T-helper 1 cell treated with Interleukin-12 subunit alpha and Interleukin-12 subunit beta and Interleukin-4 antibody, amounts not matched to agents 30 ng/mL and 1 ng/mL, for 36 hours (primary cell): ENCODE data around the gene TIAL1. TPM values are rescaled to one million over a fixed set of nuclear protein-coding genes. Genes with fewer than 3 reads are reported as not detected.
"Not testable (repeated sequence)": the region's sequence is repeated elsewhere in the genome, so short reads cannot be mapped to it uniquely, and the experiment has no call there.

Experiments
- intact Hi-C: fragments of 100-400 bp; cut with micrococcal nuclease; formaldehyde crosslinking; loops from one replicate; pipeline ENCODE4 v1.15.1; 2024
- total RNA-seq: library from RNA; stranded (reverse); gene quantifications from 2 replicates; pipeline ENCODE4 v1.2.3, GENCODE V29; 2022

Gene TIAL1, protein sequence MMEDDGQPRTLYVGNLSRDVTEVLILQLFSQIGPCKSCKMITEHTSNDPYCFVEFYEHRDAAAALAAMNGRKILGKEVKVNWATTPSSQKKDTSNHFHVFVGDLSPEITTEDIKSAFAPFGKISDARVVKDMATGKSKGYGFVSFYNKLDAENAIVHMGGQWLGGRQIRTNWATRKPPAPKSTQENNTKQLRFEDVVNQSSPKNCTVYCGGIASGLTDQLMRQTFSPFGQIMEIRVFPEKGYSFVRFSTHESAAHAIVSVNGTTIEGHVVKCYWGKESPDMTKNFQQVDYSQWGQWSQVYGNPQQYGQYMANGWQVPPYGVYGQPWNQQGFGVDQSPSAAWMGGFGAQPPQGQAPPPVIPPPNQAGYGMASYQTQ
- 164 and 176 TPM in 2 replicates for total RNA-seq

DNA sequence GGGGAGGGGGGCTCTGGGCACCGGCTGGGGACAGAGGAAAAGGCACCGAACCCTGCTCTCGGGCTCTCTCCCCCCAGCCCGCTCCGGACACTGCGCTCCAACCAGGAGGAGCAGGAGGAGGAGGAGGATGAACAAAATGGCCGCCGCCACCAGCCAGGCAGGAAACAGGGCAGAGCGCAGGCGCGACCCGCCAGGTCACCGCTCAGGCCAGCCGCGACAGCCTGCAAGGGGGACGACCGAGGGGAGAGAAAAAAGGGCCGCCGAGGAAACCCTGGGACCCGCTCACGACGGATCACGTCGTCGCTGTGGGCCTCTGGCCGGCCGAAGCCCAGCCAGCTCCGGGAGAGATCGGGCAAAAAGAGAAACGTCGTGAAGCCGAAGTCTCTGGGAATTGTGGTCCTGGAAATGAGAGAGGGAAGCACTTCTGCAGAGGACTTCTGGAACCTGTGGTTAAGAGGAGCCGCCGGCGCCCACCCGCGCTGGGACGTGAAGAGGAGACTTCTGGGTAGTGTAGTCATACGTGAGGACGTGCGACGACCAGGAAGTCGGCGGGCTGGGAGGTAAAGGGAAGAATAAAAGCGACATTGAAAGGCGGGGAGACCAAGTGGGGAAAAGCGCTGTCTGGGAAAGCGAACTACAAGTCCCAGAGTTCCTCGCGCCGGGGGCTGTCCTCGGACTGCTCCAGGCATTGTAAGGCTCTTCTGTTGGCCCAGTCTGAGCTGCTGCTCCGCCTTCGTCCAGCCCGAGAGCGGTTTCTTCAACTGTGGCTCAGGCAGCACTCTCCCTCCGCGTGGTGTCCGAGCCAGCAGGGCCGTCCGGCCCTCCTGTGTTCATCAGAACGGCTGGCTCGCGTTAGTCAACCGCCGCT, at the start of gene TIAL1:
Gene TIAL1, minus strand, starts transcription at position 428 of the 868 bp plus-strand sequence. CDS start 499 bp downstream, outside the sequence.
- intact Hi-C loops = loop anchor here (1.0 to 5.0 kb wide), 21 partner anchors 21 to 1254 kb away; partner anchors contain the start of genes CACUL1, DENND10, EIF3A and FAM204A

DNA sequence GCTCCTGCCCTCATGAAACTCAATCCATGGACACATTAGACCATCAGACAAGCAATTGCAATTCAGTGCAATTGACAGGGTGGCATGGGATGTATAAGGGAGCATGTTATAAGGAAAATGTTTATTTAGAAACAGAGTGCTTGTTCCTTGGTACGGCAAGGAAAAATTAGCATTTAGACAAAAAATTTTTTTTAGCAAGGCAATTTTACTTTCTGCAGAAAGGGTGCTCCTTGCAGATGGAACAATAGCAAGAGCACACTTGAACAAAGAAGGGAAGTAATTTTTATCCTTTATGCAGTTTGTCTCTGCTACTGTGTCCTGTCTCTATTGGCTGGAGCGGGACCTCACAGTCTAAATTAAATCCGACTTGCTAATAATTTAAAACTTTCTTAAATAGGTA, 48.2 kb upstream of the TIAL1 start:
- intact Hi-C loops = no loop called here

DNA sequence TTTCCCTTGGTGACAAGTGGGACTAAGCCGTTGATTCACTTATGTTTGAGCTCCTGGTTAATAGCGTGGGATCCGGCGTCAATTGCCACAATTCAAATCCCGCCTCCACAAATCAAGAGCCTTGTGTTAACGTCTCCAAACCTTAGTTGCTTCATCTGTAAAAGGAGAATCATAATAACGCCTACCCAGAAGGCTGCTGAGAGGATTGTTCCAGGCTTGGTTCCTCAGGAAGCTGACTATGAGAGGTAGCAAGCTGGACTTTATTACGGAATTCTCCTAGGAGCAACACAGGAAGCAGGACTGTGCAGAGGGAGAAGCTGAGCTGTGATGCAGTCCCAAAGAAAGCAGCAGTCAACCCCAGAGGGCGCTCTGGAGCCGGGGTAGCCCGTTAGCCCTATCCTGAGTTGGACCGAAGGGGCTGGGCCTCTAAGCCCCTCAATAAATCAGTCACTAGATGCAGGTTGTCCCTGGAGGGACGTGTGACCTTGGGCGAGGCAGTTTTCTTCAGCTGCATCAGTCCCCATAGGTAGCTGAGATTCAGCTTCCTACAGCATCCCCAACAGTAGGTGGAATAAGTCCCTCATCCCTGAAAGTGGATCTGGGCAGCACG, 47.5 kb upstream of the TIAL1 start:
- intact Hi-C loops = no loop called here

DNA sequence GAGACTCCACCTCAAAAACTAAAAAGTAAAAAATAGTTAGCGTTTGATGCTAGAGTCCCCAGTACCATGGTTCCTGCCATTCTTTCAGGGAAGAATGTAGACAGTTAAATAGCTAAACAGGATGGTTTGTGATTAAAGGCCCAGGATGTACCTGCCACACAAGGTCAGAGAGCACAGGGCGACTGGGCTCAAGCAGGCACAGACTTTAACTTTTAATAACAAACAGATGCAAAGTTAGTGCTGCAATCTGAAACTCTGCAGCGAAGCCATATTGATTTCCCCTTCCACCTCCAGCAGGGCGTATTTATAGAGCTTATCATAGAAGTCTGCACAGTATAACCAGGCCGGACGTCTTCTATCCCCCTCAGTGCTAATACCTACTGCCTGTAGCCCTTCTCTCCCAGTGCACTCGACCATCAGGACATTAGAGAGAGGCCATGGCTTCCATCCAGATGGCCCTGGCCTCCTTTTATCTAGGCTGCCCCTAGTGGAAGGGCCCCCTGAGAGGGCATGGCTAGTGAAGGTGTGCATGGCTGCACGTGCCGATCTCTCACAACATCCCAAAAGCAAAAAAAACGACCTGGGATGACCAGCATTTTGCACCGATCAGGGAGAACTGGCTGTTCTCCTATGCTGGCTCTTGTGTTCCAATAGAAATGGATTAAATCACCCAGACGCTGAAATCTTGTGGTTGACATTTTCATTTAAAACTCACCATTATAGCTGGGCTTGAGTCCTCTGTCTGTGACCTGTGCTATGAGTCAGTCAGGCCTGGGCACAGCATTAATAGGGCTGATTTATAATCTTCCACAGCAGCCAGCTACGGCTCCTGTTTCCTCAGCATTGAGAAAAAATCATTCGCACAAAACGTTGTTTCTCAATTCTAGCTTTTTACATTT, 46.8 kb upstream of the TIAL1 start:
- intact Hi-C loops = no loop called here

DNA sequence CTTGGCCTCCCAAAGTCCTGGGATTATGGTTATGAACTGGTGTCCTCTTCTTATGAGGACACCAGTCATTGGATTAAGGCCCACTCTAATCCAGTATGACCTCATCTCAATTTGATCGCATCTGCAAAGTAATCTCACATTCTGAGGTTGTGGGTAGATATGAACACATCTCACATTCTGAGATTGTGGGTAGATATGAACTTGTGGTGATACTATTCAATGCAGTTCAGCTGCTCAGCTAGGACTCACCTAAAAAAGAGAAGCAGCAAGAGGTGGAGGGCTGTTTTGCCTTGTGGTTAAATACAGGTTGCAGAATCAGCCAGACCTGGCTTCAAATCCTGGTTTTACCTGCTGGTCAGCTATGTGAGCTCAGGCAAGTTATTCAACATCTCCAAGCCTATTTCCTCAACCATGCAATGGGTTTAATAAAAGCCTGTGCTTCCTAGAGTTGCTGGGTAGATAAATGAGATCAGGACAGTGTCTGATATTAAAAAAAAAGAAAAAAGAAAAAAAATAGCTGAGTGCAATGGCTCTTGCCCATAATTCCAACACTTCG, 45.9 kb upstream of the TIAL1 start:
- intact Hi-C loops = no loop called here

DNA sequence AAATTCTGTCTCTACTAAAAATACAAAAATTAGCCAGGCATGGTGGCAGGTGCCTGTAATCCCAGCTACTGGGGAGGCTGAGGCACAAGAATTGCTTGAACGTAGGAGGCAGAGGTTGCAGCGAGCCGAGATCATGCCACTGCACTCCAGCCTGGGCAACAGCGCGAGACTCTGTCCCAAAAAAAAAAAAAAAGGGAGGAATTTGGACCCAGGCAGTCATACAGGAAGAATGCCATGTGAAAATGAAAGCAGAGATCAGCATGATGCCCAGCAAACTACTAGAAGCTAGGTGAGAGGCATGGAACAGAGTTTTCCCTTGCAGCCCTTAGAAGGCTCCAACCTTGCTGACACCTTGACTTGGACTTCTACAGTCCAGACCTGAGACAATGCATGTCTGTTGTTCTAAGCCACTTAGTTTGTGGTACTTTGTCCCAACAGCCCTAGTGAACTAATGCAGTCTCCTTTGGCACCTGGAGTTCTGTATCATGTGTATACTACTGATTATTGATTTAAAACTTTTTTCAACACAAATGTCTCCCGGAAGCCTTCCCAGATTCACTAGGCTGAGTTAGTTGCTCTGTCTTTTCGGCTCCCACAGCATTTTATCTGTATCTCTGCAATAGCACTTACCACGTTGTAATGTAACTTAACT, 44.2 kb upstream of the TIAL1 start:
- intact Hi-C loops = no loop called here

DNA sequence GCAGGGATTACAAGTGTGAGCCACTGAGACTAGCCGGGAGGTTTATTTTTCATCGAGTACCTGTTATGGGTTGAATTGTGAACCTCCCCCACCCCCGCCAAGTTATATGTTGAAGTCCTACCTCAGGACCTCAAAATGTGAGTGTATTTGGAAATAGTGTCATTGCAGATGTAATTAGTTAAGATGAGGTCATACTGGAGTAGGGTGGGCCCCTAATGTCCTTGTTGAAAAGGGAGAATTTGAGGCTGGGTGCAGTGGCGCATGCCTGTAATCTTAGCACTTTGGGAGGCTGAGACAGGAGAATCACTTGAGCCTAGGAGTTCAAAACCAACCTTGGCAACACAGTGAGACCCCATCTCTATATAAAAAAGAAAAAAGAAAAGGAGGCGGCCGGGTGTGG, 43.6 kb upstream of the TIAL1 start:
- intact Hi-C loops = no loop called here

DNA sequence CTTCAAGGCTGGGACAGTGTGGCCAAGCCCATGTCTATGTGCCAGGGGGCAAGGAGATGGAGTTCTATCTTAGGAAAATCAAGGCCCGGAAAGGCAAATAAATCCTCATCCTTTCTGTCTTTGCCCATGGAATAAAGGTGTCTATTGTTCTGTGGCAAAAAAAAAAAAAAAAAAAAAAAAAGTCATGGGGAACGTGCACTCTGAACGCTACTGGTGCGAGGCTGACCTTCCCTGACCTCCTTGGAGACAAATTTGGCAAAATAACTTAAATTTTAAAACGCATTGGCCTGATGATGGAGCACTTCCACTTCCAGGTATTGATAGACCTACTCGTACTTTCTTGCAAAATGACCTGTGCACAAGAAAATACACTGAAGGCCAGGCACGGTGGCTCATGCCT, 42.2 kb upstream of the TIAL1 start:
- intact Hi-C loops = no loop called here

DNA sequence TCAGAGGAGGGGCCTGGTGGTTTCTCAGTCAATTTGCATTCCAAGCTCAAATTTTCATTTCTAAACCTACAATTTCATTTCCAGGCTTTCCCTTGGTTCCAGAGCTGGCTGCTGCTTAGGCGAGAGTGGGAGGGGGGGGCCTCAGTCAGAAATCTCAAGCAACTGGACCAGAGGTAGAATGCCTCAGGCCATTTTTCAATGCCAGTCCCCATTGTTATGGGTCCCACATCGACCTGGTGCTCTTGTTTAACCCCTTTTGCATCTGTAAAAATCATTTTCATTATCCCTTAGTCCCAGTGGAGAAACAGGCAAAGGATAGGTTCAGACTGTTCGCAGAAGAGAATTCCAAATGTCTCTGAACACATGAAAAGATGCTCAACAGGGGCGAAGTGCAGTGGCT, 40.9 kb upstream of the TIAL1 start:
- intact Hi-C loops = no loop called here

DNA sequence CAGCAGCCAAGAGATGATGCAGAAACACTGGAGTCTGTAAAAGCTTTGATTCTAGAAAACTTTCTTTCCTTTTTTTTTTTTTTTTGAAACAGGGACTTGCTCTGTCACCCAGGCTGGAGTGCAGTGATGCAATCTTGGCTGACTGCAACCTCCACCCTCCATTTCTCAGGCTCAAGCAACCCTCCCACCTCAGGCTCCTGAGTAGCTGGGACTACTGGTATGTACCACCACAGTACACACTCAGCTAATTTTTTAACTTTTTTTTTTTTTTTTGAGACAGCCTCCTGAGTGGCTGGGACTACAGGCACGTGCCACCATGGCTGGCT, 37.4 kb upstream of the TIAL1 start:
- intact Hi-C loops = no loop called here

DNA sequence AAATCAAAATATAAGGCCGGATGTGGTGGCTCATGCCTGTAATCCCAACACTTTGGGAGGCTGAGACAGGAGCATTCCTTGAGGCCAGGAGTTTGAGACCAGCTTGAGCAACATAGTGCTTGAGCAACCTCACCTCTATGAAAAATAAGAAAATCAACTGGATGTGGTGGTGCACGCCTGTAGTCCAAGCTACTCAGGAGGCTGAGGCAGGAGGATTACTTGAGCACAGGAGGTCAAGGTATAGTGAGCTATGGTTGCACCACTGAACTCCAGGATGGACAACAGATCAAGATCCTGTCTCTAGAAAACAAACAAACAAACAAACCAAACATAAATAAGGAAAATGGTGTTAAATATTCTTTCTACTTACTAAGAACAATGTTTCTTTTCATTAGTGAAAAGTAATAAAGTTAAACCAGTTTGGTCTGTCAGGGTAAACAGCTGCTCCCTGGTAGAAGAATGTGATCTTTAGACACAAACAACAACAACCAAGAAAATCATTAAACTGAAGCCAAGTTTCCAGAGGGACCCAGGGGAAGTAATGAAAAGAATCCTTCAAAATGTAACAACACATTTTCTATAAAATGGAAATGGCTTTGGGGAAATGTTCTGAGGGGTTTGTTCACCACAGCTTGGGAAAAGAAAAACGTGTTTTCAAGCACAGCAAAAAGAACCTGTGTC, 36.9 kb upstream of the TIAL1 start:
- intact Hi-C loops = no loop called here

DNA sequence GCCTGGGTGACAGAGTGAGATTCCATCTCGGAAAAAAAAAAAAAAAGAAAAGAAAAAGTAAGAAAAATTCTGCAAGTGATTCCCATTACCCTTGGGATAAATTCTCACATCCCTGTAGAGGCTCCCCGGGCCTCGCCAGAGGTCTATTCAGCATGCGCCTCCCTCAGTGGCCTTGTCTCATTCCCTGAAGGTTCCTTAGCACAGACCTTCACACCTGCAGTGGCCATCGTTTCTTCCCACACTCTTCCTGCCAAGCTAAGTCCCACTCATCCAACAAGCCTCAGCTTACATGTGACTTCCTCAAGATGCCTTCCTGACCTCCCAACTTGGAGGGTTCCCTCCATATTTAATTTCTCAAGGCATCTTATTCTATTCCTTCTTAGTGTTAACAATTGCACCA, 33.5 kb upstream of the TIAL1 start:
- intact Hi-C loops = no loop called here

DNA sequence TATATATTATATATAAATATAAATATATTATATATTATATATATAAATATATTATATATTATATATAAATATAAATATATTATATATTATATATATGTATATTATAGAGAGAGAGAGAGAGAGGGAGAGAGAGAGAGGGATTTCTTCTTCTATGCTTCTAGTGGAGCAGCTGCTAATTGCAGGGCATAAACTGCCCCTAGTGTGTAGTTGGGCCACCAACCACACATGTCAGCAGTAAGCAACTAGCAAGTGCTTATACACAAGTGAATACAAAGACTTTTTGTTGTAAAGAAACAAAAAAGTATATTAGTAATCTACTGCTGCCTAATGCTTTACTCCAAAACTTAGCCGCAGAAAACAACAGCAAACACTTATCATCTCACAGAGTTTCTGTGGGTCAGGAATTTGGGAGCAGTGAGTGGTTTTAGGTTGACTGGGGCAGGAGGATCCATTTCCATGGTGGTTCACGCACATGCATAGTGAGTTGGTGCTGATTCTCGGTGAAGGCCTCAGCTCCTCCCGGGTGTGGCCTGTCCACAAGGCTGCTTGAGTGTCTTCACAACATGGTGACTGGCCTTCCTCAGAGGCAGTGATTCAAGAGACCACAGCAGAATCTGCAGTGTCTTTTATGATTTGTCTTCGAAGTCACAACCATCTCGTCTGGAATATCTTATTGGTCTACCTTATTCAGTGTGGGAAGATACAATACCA, 29.0 kb upstream of the TIAL1 start:
- intact Hi-C loops = no loop called here

DNA sequence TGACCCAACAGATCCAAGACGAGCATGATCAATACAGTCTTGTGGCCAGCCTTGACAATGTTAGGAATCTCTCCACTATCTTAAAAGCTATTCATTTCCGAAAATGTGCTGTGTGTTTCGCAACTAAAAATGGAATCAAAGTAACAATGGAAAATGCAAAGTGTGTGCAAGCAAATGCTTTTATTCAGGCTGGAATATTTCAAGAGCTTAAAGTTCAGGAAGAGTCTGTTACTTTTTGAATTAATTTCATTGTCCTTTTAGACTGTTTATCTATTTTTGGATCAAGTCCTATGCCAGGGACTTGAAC, 24.3 kb upstream of the TIAL1 start:
- intact Hi-C loops = no loop called here

DNA sequence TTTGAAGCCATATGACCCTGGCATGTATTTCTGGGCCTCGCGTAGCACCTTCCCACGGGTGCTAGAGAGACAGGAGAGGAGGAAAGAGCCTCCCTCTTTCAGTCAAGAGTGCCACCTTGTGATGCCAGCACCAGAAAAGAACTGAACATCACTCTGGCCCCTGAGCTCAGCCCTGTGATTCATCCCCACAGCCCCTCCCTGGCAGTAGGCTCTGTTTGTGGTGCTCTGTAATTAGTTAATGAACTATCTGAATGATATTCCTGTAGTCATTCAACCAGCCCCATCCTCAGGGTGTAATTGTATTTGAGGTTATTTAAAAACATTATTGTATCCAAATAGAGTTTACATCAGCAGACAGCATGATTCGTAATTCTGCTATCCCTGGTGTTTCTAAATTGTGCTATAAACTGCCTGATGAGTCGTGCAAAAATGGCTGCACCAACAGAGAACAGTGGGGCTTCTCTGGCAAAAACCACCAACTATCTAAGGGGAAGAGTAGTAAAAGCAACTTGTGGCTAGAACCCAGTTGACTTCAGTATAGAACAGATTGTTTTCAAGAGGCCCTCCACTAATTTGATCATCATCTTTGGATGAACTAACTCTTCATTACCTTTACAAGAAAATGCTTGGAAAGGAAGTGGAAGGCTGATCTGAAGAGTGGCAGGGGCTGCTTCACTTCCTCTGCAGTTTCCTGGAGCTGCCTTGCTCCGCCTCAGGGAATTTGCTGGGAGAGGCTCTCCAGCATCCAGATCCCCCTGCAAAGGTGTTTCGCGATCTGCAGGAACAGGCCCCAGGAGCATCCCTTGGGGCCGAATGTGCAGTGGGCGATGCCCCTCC, 23.7 kb upstream of the TIAL1 start:
- intact Hi-C loops = no loop called here

DNA sequence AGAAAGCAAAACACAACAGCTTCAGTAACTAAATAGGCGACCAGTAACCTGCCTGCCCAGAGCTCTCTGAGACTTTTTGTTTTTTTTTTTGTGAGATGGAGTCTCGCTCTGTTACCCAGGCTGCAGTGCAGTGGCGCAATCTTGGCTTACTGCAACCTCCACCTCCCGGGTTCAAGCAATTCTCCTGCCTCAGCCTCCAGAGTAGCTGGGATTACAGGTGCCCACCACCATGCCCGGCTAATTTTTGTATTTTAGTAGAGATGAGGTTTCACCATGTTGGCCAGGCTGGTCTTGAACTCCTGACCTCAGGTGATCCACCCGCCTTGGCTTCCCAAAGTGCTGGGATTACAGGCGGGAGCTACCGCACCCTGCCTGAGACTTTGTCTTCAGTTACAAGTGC, 23.0 kb upstream of the TIAL1 start:
- intact Hi-C loops = not testable (repeated sequence)

DNA sequence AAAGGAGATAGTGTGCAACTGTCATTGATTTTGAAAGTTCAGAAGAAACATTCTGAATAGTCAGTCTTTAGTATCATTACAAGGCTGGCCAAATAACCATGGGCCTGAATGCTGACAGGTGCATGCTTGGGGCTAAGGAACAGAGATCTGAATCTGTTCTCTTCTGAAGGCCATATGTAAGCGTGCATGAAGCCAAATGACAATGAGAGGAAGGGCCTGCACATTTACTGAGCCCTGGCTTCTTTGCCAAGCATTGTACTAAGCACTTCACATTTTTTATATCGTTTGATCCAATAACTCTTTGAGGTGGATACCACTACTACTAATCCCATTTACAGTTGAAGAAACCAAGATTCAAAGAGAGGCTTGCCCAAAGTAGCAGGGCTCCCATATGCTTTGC, 22.5 kb upstream of the TIAL1 start:
- intact Hi-C loops = no loop called here

DNA sequence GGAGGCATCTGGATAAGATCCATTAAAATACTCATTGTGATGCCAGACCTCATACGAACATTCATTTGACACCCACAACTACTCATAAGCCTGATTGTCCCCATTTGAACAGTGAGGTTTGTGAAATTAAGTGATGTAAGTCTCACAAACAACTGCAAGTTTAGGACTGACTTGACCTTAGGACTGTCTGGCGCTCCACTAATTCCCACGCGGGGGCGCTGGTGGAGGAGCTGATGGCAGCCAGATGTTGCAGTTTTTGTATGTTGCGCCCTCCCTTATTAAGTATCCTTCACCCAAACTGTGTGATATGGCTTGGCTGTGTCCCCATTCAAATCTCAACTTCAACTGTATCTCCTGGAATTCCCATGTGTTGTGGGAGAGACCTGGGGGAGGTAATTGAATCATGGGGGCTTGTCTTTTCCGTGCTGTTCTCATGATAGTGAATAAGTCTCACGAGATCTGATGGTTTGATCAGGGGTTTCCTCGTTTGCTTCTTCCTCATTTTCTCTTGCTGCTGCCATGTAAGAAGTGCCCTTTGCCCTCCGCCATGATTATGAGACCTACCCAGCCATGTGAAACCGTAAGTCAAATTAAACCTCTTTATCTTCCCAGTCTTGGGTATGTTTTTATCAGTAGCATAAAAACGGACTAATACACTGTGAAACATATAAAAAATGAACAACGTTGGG, 20.3 kb upstream of the TIAL1 start:
- intact Hi-C loops = no loop called here
